Smooth muscle cell of the pulmonary artery (primary cell): ENCODE data around the gene TARBP1. TPM values are rescaled to one million over a fixed set of nuclear protein-coding genes. Genes with fewer than 3 reads are reported as not detected.

Experiments used
- total RNA-seq: library from RNA; depleted of rRNA; stranded (reverse); fragments of >200 nt; gene quantifications from 2 replicates; pipeline ENCODE4 v1.2.3, GENCODE V29; 2014

TARBP1 gene, protein sequence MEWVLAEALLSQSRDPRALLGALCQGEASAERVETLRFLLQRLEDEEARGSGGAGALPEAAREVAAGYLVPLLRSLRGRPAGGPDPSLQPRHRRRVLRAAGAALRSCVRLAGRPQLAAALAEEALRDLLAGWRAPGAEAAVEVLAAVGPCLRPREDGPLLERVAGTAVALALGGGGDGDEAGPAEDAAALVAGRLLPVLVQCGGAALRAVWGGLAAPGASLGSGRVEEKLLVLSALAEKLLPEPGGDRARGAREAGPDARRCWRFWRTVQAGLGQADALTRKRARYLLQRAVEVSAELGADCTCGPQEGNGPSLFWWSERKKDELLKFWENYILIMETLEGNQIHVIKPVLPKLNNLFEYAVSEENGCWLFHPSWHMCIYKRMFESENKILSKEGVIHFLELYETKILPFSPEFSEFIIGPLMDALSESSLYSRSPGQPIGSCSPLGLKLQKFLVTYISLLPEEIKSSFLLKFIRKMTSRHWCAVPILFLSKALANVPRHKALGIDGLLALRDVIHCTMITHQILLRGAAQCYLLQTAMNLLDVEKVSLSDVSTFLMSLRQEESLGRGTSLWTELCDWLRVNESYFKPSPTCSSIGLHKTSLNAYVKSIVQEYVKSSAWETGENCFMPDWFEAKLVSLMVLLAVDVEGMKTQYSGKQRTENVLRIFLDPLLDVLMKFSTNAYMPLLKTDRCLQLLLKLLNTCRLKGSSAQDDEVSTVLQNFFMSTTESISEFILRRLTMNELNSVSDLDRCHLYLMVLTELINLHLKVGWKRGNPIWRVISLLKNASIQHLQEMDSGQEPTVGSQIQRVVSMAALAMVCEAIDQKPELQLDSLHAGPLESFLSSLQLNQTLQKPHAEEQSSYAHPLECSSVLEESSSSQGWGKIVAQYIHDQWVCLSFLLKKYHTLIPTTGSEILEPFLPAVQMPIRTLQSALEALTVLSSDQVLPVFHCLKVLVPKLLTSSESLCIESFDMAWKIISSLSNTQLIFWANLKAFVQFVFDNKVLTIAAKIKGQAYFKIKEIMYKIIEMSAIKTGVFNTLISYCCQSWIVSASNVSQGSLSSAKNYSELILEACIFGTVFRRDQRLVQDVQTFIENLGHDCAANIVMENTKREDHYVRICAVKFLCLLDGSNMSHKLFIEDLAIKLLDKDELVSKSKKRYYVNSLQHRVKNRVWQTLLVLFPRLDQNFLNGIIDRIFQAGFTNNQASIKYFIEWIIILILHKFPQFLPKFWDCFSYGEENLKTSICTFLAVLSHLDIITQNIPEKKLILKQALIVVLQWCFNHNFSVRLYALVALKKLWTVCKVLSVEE (N-terminal part only)
- 22.9 and 28.7 TPM in 2 replicates for total RNA-seq

DNA sequence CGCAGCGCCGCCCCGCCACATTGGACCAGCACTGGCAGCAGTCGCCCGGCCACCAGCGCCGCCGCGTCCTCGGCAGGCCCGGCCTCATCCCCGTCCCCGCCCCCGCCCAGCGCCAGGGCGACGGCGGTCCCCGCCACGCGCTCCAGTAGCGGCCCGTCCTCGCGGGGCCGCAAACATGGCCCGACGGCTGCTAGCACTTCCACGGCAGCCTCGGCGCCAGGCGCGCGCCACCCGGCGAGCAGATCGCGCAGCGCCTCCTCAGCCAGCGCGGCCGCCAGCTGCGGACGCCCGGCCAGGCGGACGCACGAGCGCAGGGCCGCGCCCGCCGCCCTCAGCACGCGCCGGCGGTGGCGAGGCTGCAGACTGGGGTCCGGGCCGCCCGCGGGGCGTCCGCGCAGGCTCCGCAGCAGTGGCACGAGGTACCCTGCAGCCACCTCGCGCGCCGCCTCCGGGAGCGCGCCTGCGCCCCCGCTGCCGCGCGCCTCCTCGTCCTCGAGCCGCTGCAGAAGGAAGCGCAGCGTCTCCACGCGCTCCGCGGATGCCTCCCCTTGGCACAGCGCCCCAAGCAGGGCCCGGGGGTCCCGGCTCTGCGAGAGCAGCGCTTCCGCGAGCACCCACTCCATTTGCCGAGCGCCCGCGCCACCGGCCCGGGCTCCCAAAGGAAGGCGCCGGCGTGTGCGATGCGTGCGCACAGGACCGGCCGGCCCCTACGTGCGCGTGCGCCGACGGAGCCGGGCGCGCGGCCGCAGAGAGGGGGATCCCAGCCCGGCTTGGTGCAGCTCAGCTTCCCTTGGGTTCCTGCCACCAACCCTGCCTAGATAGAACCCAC lies at the start of gene TARBP1:
Gene TARBP1 (minus strand): TSS at position 699 of the 829 bp plus-strand sequence. CDS start 76 bp downstream, at position 623.

DNA sequence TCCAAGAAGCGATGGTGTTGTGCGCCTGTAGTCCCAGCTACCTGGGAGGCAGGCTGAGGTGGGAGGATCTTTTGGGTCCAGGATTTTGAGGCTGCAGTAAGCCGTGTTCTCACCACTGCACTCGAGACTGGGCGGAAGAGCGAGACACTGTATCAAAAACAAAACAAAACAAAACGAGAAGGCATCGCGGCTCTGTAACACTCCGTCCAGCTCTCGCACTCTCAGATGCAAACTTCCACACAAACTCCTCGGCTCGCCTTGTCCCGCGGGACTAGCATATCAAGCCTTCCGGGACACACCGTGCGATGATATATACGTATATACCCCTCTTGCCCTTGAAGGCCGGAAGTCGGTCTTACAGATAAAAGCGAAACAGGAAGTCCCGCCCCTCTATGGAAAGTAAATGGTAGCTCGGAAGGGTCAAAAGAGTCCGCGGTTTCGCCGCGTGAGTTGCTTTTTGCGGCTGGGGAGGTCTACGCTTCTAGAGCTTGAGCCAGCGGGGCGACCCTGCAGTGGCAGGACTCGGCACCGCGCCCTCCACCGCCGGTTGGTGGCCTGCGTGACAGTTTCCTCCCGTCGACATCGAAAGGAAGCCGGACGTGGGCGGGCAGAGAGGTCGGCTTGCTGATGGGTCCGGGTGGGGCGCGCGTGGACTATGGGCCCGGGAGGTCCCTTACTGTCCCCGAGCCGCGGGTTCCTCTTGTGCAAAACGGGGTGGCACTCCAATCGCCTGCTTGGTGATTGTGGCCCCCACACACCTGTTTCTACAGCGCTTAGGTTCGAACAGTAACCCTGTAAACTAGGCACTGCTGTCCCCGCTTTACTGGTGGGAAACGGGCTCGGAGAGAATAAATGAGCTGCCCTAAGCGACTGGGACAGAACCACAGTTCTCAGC lies 105.7 kb downstream of the TARBP1 start, which contains the start of gene COA6:
Gene COA6 (plus strand): TSS at position 393 of the 895 bp plus-strand sequence. CDS start 11 bp downstream, at position 404.

Other genes with a start within 250 kb of the TARBP1 start
- gene COA6, start 105.7 kb downstream of the TARBP1 start, total RNA-seq, result 8.9 and 11.7 TPM in 2 replicates
- 106 and 128 TPM in 2 replicates for gene IRF2BP2, start 131.0 kb upstream of the TARBP1 start, total RNA-seq